Osteocyte (in vitro differentiated cells): Measurements from ENCODE around the gene NEMP1. TPM values are rescaled to one million over a fixed set of nuclear protein-coding genes. Genes with fewer than 3 reads are reported as not detected.

Source experiments
- DNase-seq: peaks from one replicate; pipeline ENCODE4 v3.0.0; 2021; ENCODE audit warnings: mixed read lengths; ENCODE audit not compliant: unreplicated experiment; ENCODE audit errors: extremely low spot score
- H3K27ac Mint-ChIP-seq: one replicate; pipeline ENCODE4 v1.8.0; 2021; ENCODE audit warnings: mild to moderate bottlenecking, mixed read lengths; ENCODE audit not compliant: unreplicated experiment
- H3K27me3 Mint-ChIP-seq: one replicate; pipeline ENCODE4 v1.8.0; 2021; ENCODE audit warnings: mixed read lengths; ENCODE audit not compliant: unreplicated experiment
- H3K36me3 Mint-ChIP-seq: one replicate; pipeline ENCODE4 v1.8.0; 2021; ENCODE audit warnings: mixed read lengths; ENCODE audit not compliant: unreplicated experiment
- H3K4me1 Mint-ChIP-seq: one replicate; pipeline ENCODE4 v1.8.0; 2021; ENCODE audit warnings: mixed read lengths; ENCODE audit not compliant: unreplicated experiment
- H3K4me3 Mint-ChIP-seq: one replicate; pipeline ENCODE4 v1.8.0; 2021; ENCODE audit warnings: mild to moderate bottlenecking, moderate library complexity, mixed read lengths; ENCODE audit not compliant: unreplicated experiment
- H3K9me3 Mint-ChIP-seq: one replicate; pipeline ENCODE4 v1.8.0; 2021; ENCODE audit warnings: mixed read lengths; ENCODE audit not compliant: unreplicated experiment
- total RNA-seq: library from RNA; stranded (reverse); gene quantifications from 2 replicates; pipeline ENCODE4 v1.2.1, GENCODE V29; 2021
- TF ChIP-seq, protein P1 (sequence below): fragments of 200-600 bp; sonication (generic); IDR thresholded peaks from 2 replicates; pipeline ENCODE4 v1.5.0; 2021; ENCODE audit warnings: antibody characterized with exemption, mild to moderate bottlenecking, moderate library complexity

Gene NEMP1
- total RNA-seq, 1 donor from 2014 or later: 12.1 TPM

DNA sequence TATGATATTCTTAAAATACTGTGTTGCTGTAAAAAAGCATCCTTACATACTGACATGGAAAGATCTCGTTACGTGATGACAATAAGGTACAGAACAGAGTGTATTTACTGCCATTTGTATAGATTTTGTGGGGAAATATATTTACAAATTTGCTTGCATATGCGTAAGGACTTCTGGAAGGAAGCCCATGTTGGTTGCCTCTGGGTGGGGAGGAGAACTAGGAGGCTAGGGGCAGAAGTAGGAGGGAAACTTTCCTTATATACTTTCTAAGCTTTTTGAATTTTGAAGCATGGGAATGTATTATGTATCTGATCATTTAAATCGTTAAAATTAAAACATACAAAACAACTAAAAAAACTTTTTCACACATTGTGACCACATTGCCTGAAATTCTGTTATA, 38.4 kb downstream of the NEMP1 start:
- Mint-ChIP-seq H3K27me3 (peaks cover 59% of the 10 kb centered on the region), H3K36me3 (no peaks in the 10 kb centered on the region)
- TF ChIP-seq, protein P1, sequence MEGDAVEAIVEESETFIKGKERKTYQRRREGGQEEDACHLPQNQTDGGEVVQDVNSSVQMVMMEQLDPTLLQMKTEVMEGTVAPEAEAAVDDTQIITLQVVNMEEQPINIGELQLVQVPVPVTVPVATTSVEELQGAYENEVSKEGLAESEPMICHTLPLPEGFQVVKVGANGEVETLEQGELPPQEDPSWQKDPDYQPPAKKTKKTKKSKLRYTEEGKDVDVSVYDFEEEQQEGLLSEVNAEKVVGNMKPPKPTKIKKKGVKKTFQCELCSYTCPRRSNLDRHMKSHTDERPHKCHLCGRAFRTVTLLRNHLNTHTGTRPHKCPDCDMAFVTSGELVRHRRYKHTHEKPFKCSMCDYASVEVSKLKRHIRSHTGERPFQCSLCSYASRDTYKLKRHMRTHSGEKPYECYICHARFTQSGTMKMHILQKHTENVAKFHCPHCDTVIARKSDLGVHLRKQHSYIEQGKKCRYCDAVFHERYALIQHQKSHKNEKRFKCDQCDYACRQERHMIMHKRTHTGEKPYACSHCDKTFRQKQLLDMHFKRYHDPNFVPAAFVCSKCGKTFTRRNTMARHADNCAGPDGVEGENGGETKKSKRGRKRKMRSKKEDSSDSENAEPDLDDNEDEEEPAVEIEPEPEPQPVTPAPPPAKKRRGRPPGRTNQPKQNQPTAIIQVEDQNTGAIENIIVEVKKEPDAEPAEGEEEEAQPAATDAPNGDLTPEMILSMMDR: no peak

GRCh38 chr12:57039016-57039798, 39.4 kb downstream of the NEMP1 start:
- no peaks in the 10 kb centered on the region for H3K36me3 Mint-ChIP-seq
- H3K9me3 Mint-ChIP-seq: no peaks in the 10 kb centered on the region
- no peak overlapping the region for H3K27ac Mint-ChIP-seq
- TF ChIP-seq, protein P1: no peak
- no peaks in the 10 kb centered on the region for H3K4me1 Mint-ChIP-seq
- H3K27me3 Mint-ChIP-seq: peaks cover 59% of the 10 kb centered on the region
- no peak overlapping the region for H3K4me3 Mint-ChIP-seq
- DNase-seq: no peak

More for the DNA sequence above, 38.4 kb downstream of the NEMP1 start:
- H3K27ac Mint-ChIP-seq: no peak overlapping the region
- DNase-seq: no peak
- no peaks in the 10 kb centered on the region for H3K4me1 Mint-ChIP-seq
- H3K4me3 Mint-ChIP-seq: no peak overlapping the region
- no peaks in the 10 kb centered on the region for H3K9me3 Mint-ChIP-seq

DNA sequence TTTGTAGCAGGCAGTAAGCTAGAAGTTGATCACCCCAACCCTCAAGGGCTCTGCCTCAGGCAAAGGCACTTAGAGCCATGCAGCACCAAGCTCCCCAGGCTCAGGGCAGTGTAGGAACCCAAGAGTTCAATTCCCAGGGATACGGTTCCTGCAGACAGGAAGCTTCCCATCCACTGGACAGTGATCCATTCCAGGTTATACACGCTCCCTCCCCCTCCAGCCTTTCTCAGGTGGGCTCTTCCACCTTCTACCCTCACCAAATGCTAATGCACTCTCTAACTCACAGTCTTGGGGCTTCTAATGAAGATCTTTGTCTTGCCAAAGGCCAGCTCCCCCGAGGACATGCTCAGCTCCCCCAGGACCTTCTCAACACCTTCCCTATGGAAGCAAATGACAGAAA, 41.3 kb downstream of the NEMP1 start:
- Mint-ChIP-seq H3K9me3 (no peaks in the 10 kb centered on the region), H3K4me1 (no peaks in the 10 kb centered on the region), H3K27me3 (peaks cover 54% of the 10 kb centered on the region), H3K36me3 (no peaks in the 10 kb centered on the region), H3K4me3 (no peak overlapping the region), H3K27ac (no peak overlapping the region)
- TF ChIP-seq, protein P1: no peak
- DNase-seq: no peak

DNA sequence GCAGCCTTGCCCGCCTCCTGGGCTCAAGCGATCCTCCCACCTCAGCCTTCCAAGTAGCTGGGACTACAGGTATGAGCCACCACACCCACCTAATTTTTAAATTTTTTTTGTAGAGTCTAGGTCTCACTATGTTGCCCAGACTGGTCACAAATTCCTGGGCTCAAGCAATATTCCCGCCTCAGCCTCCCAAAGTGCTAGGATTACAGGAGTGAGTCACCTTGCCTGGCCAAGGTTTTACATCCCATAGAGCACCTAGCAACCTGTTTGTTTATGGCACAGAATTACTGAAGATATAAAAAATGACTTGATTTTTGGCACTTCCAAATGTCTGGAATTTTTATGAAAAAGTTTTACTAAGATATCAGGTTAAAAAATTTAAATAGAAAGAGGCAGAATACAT, 45.2 kb downstream of the NEMP1 start:
- Mint-ChIP-seq H3K36me3 (no peaks in the 10 kb centered on the region), H3K4me1 (no peaks in the 10 kb centered on the region), H3K4me3 (no peak overlapping the region), H3K27me3 (peaks cover 46% of the 10 kb centered on the region), H3K27ac (no peak overlapping the region), H3K9me3 (no peaks in the 10 kb centered on the region)
- no peak for DNase-seq
- TF ChIP-seq, protein P1: no peak

GRCh38 chr12:57031789-57032188, 46.8 kb downstream of the NEMP1 start:
- TF ChIP-seq, protein P1: no peak
- DNase-seq: no peak
- Mint-ChIP-seq H3K36me3 (no peaks in the 10 kb centered on the region), H3K9me3 (no peaks in the 10 kb centered on the region), H3K27ac (no peak overlapping the region), H3K4me1 (no peaks in the 10 kb centered on the region), H3K4me3 (no peak overlapping the region), H3K27me3 (peaks cover 48% of the 10 kb centered on the region)
